ENCODE results near the gene GABRD. TPM values are rescaled to one million over a fixed set of nuclear protein-coding genes. Genes with fewer than 3 reads are reported as not detected.

The GABRD gene
- total RNA-seq, 2 experiments from 2014 or later, result not detected

DNA sequence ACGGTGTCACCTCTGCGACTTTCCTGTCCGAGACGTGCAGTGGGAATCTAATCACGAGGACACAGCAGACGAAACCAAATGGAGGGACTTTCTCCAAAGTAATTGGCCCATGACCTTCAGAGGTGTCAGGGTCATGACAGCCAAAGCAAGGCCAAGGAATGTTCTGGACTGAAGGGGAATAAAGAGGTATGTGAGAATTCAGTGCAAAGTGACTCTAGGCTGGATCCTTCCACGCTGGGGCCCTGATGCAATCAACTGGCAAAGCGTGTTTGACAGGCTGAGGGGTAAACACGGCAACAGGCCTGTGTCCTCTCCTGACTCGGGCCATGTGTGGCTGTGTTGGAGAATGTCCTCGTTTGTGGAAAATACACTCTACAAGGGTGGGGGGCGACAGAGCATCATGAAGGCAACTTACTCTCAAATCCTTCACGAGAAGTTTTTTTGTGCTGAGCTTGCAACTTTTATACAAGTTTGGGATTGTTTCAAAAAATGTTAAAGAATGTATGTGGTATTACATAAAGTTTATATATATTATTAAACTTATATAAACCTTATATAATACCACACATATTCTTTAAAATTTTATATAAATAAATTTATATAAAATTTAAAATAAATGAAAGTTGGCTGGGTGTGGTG is 17.3 kb upstream of the GABRD start:
- Mint-ChIP-seq H3K4me3 (no peak overlapping the region), H3K4me1 (ENCODE audit: low read depth) (no peaks in the 10 kb centered on the region), H3K36me3 (ENCODE audit: low read depth) (no peaks in the 10 kb centered on the region), H3K27ac (no peak overlapping the region), H3K9me3 (no peaks in the 10 kb centered on the region), H3K27me3 (peaks cover 37% of the 10 kb centered on the region)
- CTCF ChIA-PET, result interaction anchor here (0.8 kb wide), 1 partner anchor 43 kb away, joined by 3 read pairs; no protein-coding TSS in a partner anchor
- DNase-seq (no peak), ATAC-seq (no peak)
- intact Hi-C loops (cut with micrococcal nuclease), result no loop called here
- POLR2A ChIA-PET, result no interaction called here
- TF ChIP-seq, protein P1, sequence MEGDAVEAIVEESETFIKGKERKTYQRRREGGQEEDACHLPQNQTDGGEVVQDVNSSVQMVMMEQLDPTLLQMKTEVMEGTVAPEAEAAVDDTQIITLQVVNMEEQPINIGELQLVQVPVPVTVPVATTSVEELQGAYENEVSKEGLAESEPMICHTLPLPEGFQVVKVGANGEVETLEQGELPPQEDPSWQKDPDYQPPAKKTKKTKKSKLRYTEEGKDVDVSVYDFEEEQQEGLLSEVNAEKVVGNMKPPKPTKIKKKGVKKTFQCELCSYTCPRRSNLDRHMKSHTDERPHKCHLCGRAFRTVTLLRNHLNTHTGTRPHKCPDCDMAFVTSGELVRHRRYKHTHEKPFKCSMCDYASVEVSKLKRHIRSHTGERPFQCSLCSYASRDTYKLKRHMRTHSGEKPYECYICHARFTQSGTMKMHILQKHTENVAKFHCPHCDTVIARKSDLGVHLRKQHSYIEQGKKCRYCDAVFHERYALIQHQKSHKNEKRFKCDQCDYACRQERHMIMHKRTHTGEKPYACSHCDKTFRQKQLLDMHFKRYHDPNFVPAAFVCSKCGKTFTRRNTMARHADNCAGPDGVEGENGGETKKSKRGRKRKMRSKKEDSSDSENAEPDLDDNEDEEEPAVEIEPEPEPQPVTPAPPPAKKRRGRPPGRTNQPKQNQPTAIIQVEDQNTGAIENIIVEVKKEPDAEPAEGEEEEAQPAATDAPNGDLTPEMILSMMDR (IDR thresholded peaks at IDR 0.05), result no peak

DNA sequence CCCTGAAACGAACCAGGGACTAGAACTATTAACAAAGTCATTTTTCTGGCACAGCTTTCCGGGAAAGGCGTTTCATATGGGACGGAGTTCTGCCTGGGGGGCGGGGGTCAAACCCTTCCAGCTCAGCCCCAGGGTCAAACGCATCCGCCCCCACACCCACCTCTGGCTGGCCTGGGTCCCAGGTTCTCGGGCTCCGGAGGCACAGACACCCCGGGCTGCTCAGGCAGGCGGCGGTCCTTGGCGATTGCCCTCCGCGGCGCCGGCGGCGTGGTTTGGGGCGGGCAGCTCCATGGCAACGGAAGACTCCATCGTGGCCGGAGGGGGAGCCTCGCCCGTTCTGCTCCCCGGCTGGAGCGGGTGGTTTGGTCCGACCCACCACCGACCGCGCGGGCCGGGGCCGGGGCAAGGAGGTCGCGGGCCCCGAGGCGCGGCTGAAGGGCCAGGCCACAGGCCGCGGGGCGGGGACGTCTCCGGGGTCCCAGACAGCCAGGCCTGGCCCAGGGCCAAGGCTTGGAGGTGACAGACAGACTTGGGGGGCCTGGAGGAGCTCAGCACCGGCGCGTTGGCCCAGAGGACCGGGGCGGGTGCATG is 15.5 kb upstream of the GABRD start, which contains the start of gene CFAP74:
CFAP74 (minus strand) TSS at position 246 of the 591 bp plus-strand sequence. CDS start 12,830 bp downstream, outside the sequence.
- POLR2A ChIA-PET, result no interaction called here
- TF ChIP-seq, protein P1 (IDR thresholded peaks at IDR 0.05), result no peak
- H3K27me3 Mint-ChIP-seq, result peaks cover 34% of the 10 kb centered on the region
- H3K4me1 Mint-ChIP-seq (ENCODE audit: low read depth), result no peaks in the 10 kb centered on the region
- H3K27ac Mint-ChIP-seq, result no peak within 1 kb of the TSS
- ATAC-seq (peak; percentile 64), DNase-seq (peak; percentile 38)
- H3K36me3 Mint-ChIP-seq (ENCODE audit: low read depth), result no peaks in the 10 kb centered on the region
- H3K4me3 Mint-ChIP-seq, result no peak within 1 kb of the TSS
- CTCF ChIA-PET, result interaction anchor here (1.1 to 1.6 kb wide), 2 partner anchors 41 to 136 kb away, joined by 3 to 4 read pairs; no protein-coding TSS in a partner anchor
- no peaks in the 10 kb centered on the region for H3K9me3 Mint-ChIP-seq
- intact Hi-C loops (cut with micrococcal nuclease), result no loop called here

DNA sequence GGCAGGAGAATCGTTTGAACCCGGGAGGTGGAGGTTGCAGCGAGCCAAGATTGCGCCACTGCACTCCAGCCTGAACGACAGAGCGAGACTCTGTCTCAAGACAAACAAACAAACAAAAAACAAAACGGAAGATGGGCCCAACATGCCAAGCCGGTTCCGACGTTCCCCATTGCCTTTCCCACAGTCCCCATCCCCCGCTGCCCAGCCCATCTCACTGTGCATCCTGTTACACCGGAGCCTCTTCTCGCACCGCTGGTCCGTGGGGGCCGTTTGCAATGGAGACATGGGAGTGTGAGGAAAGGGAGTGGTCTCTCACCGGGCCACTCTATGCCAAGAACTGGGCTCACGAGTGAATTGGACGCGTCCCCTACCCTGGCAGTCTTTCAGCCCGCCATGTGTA is 14.3 kb upstream of the GABRD start:
- TF ChIP-seq, protein P1 (IDR thresholded peaks at IDR 0.05), result no peak
- intact Hi-C loops (cut with micrococcal nuclease), result no loop called here
- ChIA-PET CTCF (no interaction called here), POLR2A (interaction anchor here (0.6 kb wide), 1 partner anchor 64 kb away, joined by 3 read pairs; no protein-coding TSS in a partner anchor)
- ATAC-seq (no peak), DNase-seq (no peak)
- Mint-ChIP-seq H3K4me3 (no peak overlapping the region), H3K27ac (no peak overlapping the region), H3K4me1 (ENCODE audit: low read depth) (no peaks in the 10 kb centered on the region), H3K27me3 (peaks cover 29% of the 10 kb centered on the region), H3K36me3 (ENCODE audit: low read depth) (no peaks in the 10 kb centered on the region), H3K9me3 (no peaks in the 10 kb centered on the region)

DNA sequence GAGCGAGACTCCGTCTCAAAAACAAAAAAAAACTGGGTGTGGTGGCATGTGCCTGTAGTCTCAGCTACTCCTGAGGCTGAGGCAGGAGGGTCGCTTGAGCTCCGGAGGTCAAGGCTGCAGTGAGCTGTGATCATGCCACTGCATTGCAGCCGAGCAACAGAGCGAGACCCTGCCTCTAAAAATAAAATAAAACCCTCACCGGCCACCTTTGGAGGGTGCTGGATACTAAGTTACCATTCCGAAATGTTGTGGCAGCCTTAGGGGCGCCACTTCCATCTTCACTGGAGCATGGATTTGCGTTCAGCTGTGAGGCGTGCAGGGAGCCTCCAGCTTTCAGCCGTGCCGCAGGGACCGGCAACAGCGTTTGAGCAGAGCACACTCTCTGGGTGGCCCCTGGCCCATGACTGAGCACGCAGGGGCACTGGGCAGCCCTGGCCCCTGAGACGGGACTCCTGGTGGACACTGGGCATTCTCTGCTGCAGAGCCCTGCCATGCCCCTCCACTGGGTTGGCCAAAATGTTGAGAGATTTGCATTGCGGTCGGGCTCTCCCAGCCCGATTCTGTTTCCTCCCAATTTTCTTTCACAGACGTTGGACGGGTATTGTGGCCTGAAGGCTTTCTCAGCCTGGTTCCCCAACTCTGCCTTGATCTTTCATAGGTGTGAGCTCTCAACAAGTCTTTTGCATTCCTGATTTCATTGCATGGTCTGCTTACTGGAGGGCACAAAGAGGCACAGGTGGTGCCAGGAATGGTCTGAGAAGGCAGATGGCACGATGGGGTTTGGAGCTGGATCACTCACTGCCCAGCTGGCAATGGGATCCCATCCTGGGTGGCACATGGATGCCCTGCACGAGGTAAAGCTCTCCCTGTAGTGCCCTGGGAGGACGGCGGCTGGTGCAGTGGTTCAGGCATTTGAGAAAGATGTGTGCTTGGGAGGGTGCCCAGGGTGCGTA is 9.8 kb upstream of the GABRD start:
- DNase-seq, result no peak
- ChIA-PET POLR2A (no interaction called here), CTCF (interaction anchor here (0.6 to 0.7 kb wide), 3 partner anchors 35 to 581 kb away, joined by 3 to 4 read pairs (median 3); no protein-coding TSS in a partner anchor)
- Mint-ChIP-seq H3K4me3 (no peak overlapping the region), H3K27me3 (peaks cover 16% of the 10 kb centered on the region), H3K4me1 (ENCODE audit: low read depth) (no peaks in the 10 kb centered on the region), H3K36me3 (ENCODE audit: low read depth) (no peaks in the 10 kb centered on the region), H3K27ac (no peak overlapping the region), H3K9me3 (no peaks in the 10 kb centered on the region)
- ATAC-seq, result no peak
- intact Hi-C loops (cut with micrococcal nuclease), result no loop called here
- TF ChIP-seq, protein P1 (IDR thresholded peaks at IDR 0.05), result no peak

Data from activated CD8-positive, alpha-beta T cell treated with anti-CD3 and anti-CD28 coated beads for 36 hours (primary cell).